Measurements from ENCODE around the gene SF3B2.
"Not testable (repeated sequence)": the region's sequence is repeated elsewhere in the genome, so short reads cannot be mapped to it uniquely, and the experiment has no call there.

The SF3B2 gene

DNA sequence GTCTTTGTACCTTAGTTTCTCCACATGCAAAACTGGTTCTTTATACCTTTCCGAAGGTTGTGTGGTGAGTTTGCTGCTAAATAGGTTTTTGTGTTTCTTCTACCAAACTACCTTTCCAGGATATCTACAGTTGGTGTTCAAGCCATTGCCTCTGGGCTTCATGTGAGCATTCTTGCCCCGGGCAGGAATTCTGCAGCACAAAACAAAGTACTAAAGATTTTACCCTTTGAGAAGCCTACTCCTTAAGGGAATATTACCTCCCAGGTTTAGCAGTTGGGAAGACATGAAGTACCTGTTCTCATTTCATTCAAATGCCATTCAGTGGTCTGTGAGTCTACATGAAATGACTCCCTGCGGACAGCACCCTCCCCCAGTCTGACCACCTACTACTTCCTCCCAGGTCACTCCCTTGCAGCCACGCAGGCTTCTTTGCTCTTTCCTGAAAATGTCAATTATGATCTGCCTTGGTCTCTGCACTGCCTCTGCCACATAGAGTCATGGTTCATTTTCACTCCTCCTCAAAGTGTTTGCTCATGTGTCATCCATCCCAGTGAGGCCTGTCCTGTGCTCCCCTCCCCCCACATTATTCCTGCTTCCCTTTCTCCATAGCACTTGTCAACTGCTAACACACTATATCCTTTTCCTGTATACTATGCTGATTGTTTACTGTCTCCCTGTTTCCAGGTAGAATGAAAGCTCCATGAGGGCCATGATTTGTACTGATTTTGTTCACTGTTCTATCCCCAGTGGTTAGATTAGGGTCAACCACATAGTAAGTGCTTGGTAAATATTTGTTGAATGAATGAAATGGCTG lies 54.8 kb downstream of the SF3B2 start:
- DNase-seq (ENCODE audit: low spot score): no peak

DNA sequence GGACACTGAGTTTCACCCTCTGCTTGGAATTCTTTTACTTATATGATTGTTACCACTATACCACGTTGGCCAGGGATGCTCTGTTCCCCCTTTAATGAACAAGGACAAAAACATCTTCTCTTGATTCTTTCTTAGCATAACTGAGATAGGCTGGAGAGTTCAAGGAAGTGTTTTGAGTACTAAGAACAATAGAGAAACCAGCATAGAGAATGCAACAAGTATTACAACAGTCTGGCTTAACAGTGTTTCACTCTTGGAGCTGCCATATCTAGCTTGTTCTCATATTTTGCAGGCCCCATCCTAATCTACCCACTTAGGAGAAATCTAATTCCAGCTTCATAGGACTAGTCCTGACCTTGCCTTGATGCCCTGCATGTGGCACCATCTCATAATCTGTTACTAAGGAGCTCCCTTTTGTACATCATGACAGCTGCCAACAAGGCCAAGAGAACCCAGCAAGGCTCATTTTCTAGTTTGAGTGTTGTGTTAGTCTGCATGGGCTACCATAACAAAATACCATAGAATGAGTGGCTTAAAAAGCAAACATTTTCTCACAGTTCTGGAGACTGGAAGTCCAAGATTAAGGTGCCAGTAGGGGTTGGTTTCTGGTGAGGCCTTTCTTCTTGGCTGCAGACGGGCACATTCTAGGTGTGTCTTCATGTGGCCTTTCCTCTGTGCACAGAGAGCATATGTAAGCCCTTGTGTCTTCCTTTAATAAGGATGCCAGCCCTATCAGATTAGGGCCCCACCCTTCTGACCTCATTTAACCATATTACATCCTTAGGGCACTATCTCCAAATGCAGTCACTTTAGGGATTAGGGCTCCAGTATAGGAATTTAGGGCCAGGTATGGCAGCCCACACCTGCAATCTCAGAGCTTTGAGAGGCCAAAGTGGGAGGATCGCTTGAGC lies 55.7 kb downstream of the SF3B2 start:
- DNase-seq (ENCODE audit: low spot score): no peak

DNA sequence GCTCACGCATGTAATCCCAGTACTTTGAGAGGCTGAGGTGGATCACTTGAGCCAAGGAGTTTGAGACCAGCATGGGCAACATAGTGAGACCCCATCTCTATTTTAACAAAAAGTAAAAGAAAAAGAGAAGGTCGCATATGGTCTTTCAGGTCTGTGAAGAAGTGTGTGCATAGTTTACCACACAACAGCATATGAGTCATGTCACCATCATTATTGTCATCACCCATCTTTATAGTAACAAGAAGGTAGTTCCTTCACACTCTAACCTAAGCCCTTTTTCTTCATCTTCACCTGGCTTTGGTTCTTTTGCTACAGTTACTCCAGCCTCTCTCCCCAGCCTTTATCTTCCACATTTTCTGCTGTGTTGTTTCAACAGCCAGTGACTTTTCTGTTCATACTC lies 57.1 kb downstream of the SF3B2 start:
- DNase-seq (ENCODE audit: low spot score): no peak

DNA sequence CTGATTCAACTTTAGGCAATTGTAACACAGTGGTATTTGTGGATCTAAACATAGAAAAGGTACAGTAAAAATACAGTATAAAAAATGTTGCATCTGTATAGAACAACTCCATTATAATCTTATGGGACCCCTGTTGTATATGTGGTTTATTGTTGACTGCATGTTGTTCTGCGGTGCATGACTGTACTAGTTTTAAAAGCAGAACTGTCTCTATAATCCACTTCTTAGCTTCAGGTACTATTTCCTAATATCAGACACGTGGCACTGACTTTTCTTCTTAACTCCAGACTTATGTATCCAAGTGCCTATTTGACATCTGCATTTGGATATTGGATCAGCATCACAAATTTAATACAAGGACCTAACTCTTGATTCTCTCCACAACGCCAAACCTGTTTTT lies 59.0 kb downstream of the SF3B2 start:
- peak; percentile 33 for DNase-seq (ENCODE audit: low spot score)

DNA sequence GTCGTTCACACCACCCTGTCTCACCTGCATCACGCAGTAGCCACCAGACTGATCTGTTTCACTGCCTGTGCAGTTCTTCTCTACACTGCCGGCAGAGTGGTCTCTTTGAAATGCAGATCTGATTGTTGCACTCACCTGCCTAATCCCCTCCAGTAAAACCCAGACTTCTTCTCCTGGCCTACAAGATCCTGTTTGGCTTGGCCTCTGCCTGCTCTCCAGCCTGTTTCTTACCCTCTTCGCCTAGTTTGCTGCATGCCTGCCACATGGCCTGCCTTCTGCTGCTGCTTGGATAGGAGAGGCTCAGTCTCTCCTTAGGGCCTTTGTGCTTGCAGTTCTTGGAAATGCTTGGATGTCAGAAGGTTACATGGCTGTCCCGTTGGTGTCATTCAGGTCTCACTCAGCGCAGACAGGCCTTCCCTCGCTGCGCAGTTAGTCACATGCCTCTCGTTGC lies 59.9 kb downstream of the SF3B2 start:
- no peak for DNase-seq (ENCODE audit: low spot score)

DNA sequence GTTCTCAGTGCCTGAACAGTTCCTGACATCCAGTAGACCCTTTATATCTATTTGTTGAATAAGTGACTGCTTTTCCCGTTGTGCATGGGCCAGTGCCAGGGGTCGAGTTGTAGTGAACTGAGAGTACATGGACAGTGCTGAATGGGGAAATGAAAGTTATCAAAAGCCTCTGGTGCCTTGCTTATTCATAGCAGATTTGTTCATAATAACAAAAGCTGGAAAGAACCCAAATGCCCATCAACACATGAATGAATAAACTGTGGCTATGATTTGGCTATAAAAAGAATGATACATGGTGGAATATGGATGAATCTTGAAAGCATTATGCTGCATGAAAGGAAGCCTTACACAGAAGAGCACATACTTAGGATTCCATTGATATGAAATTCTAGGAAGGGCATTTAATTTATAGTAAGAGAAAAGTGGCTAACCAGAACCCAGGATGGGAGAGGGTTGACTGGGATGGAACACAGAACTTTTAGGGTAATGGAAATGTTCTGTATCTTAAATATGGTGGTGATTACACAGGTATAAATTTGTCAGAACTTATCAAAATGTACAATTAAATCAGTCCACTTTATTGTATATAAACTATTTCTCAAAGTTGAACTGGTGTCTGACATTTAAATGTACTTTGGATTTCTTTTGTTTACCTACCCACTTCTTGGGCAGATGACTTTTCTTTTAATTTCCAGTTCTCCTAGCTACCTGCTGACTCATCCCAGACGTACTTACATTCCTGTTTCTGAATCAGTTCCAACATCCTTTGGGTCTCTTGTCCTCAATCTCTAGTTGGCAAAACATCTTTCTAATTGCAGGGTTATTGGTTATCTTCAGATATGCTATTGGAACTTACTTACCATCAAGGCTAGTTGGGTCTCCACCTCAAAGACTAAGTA lies 60.7 kb downstream of the SF3B2 start:
- DNase-seq (ENCODE audit: low spot score): peak; percentile 37

DNA sequence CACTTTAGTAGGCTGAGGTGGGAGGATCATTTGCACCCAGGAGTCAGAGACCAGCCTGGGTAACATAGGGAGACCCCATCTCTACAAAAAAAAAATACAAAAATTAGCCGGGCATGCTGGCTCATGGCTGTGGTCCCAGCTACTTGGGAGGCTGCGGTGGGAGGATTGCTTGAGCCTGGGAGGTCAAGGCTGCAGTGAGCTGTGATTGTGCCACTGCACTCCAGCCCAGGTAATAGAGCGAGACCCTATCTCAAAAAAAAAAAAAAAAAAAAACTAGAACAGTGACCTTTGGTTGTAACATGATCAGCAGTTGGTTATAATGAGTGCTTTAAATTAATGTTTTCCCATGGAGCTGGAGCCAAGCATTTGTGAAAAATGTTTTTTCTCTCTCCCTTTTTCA lies 62.8 kb downstream of the SF3B2 start:
- not testable (repeated sequence) for DNase-seq (ENCODE audit: low spot score)

DNA sequence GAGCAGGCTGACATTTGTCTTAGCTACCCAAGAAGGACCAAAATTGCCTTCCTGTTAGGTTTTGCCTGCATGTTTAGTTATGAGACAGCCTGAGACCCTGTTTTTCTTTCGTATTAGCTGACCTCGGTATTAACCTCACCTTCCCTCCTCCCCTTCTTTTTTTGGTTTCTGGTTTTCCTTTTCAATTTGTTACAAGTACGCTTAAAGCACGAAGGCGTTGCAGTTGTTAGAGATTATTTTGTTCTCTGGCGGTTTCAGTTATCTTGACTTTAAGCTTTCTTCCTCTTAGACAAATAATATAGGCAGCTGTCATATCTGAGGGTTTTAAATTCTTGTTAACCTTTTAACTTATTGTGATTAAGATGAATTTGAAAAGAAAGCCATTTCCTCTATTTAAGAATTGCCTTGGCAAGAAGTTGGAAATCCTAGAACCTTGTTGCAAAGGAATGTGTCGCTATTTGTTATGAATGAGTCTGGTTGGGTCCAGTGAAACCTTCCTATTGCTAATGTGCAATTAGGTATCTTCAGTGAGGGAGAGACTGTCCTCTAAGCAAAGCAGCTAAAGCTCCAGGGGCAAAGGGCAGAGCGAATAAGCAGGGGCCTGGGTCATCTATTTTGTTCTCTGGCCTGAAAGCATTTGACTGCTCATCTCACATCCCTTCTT lies 63.6 kb downstream of the SF3B2 start:
- DNase-seq (ENCODE audit: low spot score): no peak

DNA sequence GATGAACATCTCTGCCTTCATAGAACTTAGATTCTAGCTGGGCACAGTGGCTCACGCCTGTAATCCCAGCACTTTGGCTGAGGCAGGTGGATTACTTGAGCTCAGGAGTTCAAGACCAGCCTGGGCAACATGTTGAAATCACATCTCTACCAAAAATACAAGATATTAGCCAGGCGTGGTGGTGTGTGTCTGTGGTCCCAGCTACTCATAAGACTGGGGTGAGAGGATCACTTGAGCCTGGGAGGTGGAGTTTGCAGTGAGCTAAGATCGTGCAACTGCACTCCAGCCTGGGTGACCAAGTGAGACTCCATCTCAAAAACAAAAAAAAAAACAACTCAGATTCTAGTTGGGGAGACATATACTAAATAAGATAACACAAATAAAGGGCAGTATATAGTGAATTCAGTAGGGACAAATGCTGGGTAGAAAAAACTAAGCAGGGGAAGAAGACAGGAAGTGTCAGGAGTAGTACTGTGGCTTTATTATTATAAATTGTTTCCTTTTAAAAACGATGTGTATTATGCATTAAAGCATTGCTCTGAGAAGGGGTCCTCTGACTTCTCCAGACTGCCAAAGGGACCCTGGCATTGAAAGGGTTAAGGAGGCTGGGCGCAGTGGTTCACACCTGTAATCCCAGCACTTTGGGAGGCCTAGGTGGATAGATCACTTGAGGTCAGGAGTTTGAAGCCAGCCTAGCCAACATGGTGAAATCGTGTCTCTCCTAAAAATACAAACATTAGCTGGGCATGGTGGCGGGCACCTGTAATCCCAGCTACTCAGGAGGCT lies 64.6 kb downstream of the SF3B2 start:
- no peak for DNase-seq (ENCODE audit: low spot score)

DNA sequence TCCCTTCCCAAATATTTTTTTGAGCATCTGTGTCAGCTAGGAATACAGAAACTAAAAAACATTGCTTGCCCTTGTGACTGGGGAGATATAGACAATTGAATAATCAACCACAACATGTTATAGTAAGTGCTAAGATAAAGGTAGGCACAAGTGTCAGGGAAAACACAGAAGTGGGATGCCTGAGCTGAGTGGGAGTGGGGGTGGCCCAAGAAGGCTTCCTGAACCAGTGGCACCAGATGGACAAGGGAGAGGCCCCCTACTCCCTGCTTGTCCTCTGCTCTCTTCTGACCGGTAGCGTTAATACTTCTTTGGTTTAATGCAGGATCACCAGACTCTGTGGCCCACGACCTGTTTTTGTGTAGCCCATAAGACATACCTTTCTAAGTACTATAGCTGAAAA lies 66.7 kb downstream of the SF3B2 start:
- no peak for DNase-seq (ENCODE audit: low spot score)

All from germinal center (tissue), 1 donor.